Fibroblast of mammary gland (primary cell): Measurements from ENCODE around the gene SELENOV.

Source experiments
- DNase-seq: peaks from one replicate; pipeline ENCODE4 v3.0.0-alpha.2; 2010; ENCODE audit warnings: low read depth
- H3K4me3 ChIP-seq: 2 replicates; pipeline ENCODE4 v1.5.1; 2011; ENCODE audit warnings: low read depth, mild to moderate bottlenecking, low read length, moderate library complexity; ENCODE audit not compliant: control insufficient read depth
- CTCF ChIP-seq: conservative IDR thresholded peaks from 2 replicates; pipeline ENCODE4 v1.5.1; 2011; ENCODE audit warnings: low read depth, low read length, inconsistent platforms; ENCODE audit not compliant: control insufficient read depth, insufficient read depth

SELENOV gene

GRCh38 chr19:39480337-39481228, 34.4 kb upstream of the SELENOV start, which contains the start of gene TIMM50:
Gene TIMM50 (plus strand): TSS chr19:39480838. CDS start chr19:39480854, 16 bp downstream.
- H3K4me3 ChIP-seq: peak within 1 kb of the TSS; percentile 99
- peak; percentile 89 for DNase-seq
- no peak for TF ChIP-seq CTCF

DNA sequence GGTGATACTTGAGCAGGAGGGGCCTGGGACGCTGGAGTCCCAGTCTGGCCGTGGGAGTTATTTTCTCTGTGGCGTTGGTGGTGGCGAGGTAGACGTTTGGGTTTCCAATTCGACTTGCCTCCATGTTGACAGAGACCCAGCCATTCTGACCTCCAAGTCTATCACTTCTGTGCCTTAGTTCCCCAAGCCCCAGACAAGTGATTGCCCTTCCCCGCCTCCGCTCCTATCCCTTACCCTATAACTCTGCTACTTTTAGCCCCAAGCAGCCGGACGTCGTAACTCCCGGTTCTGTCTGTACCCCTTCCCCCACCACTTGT, 33.8 kb upstream of the SELENOV start:
- no peak for DNase-seq
- no peak for TF ChIP-seq CTCF

DNA sequence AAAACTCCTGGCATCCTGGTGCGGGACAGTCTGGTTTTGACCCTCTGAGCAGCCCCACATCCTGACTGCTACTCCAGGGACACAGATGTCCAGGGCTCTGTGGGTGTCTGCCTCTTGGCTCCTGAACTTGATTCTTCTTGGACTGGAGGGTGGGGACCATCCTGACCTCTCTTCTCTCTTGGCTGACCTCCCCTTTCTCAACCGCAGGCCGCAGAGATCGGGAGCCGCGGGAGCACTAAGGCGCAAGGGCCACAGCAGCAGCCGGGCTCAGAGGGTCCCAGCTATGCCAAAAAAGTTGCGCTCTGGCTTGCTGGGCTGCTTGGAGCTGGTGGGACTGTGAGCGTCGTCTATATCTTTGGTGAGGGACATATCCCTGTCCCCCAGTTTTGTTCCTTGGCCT, 33.3 kb upstream of the SELENOV start:
- TF ChIP-seq CTCF: no peak
- peak overlapping the region; percentile 99 for H3K4me3 ChIP-seq
- no peak for DNase-seq

More for the DNA sequence above, 33.8 kb upstream of the SELENOV start:
- peak overlapping the region; percentile 99 for H3K4me3 ChIP-seq

- TF ChIP-seq CTCF: no peak
- DNase-seq: no peak
- no peak overlapping the region for H3K4me3 ChIP-seq
These were observed 31.8 kb upstream of the SELENOV start for GRCh38 chr19:39483141-39483540.

DNA sequence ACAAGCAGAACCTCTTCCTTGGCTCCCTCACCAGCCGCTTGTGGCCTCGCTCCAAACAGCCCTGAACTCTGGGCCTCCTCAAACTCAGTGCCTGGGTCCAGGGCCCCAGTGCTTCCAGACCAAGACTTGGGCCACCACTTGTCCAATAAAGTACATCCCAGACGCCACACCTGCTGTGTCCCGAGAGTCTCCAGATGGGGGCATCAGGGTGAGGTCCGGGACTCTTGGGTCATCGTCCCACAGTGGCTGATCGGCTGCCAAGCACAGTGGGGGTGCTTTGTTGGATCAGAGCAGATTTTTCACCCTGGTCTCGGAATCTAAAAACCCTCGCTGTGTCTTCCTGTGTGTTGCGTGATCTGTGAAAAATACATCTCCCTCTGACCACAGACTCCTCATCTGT, 25.2 kb upstream of the SELENOV start:
- H3K4me3 ChIP-seq: no peak overlapping the region
- TF ChIP-seq CTCF: no peak
- DNase-seq: no peak

GRCh38 chr19:39492225-39492624, 22.7 kb upstream of the SELENOV start:
- DNase-seq: no peak
- no peak for TF ChIP-seq CTCF
- no peak overlapping the region for H3K4me3 ChIP-seq
